ENCODE results near the gene ORM1. TPM values are rescaled to one million over a fixed set of nuclear protein-coding genes. Genes with fewer than 3 reads are reported as not detected.
"Not testable (repeated sequence)": the region's sequence is repeated elsewhere in the genome, so short reads cannot be mapped to it uniquely, and the experiment has no call there.

The ORM1 gene
- total and polyA plus RNA-seq, 2 donors from 2014 or later = 0.73 TPM; not detected in 1

GRCh38 chr9:114319147-114319546 is 3.8 kb upstream of the ORM1 start:
- Histone ChIP-seq H3K4me3 (ENCODE audit: low read length in 3 of 3) (no peak overlapping the region), H3K27me3 (ENCODE audit: control insufficient read depth, insufficient read depth, low read length) (no peaks in the 10 kb centered on the region), H3K36me3 (ENCODE audit: control insufficient read depth in 2 of 3, insufficient read depth in 3 of 3, low read length in 3 of 3) (no peaks in the 10 kb centered on the region), H3K27ac (ENCODE audit: low read depth in 2 of 2, low read length in 2 of 2) (no peak overlapping the region), H3K4me1 (ENCODE audit: control insufficient read depth in 2 of 3, insufficient read depth in 2 of 3, low read depth in 1 of 3, low read length in 3 of 3) (no peaks in the 10 kb centered on the region), H3K9ac (ENCODE audit: low read length in 3 of 3) (no peak overlapping the region), H3K9me3 (ENCODE audit: control insufficient read depth in 2 of 3, insufficient read depth in 1 of 3, low read length in 3 of 3) (no peaks in the 10 kb centered on the region)
- peak in 2 of 5 donors; percentile 3 to 25 for DNase-seq
- FAIRE-seq = no peak
- TF ChIP-seq CTCF (IDR thresholded peaks at IDR 0.05; ENCODE audit: borderline replicate concordance, extremely low read depth, insufficient read depth) = no peak
- intact Hi-C loops (cut with DNase I) = no loop called here

- H3K27me3 ChIP-seq (ENCODE audit: control insufficient read depth, insufficient read depth, low read length); intact Hi-C loops (cut with DNase I): not testable (repeated sequence)
Measured at GRCh38 chr9:114320710-114321109, 2.2 kb upstream of the ORM1 start.

GRCh38 chr9:114321759-114322158 is 1.1 kb upstream of the ORM1 start:
- Histone ChIP-seq H3K9me3 (ENCODE audit: control insufficient read depth in 2 of 3, insufficient read depth in 1 of 3, low read length in 3 of 3) (no peaks in the 10 kb centered on the region), H3K27ac (ENCODE audit: low read depth in 2 of 2, low read length in 2 of 2) (no peak overlapping the region), H3K4me1 (ENCODE audit: control insufficient read depth in 2 of 3, insufficient read depth in 2 of 3, low read depth in 1 of 3, low read length in 3 of 3) (no peaks in the 10 kb centered on the region), H3K36me3 (ENCODE audit: control insufficient read depth in 2 of 3, insufficient read depth in 3 of 3, low read length in 3 of 3) (no peaks in the 10 kb centered on the region), H3K4me3 (ENCODE audit: low read length in 3 of 3) (no peak overlapping the region), H3K27me3 (ENCODE audit: control insufficient read depth, insufficient read depth, low read length) (no peaks in the 10 kb centered on the region), H3K9ac (ENCODE audit: low read length in 3 of 3) (no peak overlapping the region)
- intact Hi-C loops (cut with DNase I) = no loop called here
- FAIRE-seq = no peak
- TF ChIP-seq CTCF (IDR thresholded peaks at IDR 0.05; ENCODE audit: borderline replicate concordance, extremely low read depth, insufficient read depth) = no peak
- peak in 1 of 5 donors; percentile 3 for DNase-seq

More at GRCh38 chr9:114320710-114321109, 2.2 kb upstream of the ORM1 start:
- not testable (repeated sequence) for FAIRE-seq; H3K9me3 ChIP-seq (ENCODE audit: control insufficient read depth in 2 of 3, insufficient read depth in 1 of 3, low read length in 3 of 3); H3K36me3 ChIP-seq (ENCODE audit: control insufficient read depth in 2 of 3, insufficient read depth in 3 of 3, low read length in 3 of 3); H3K4me3 ChIP-seq (ENCODE audit: low read length in 3 of 3); H3K27ac ChIP-seq (ENCODE audit: low read depth in 2 of 2, low read length in 2 of 2); H3K9ac ChIP-seq (ENCODE audit: low read length in 3 of 3); H3K4me1 ChIP-seq (ENCODE audit: control insufficient read depth in 2 of 3, insufficient read depth in 2 of 3, low read depth in 1 of 3, low read length in 3 of 3)
- peak in 1 of 5 donors; percentile 7 for DNase-seq

- intact Hi-C loops (cut with DNase I); H3K27ac ChIP-seq (ENCODE audit: low read depth in 2 of 2, low read length in 2 of 2); H3K4me3 ChIP-seq (ENCODE audit: low read length in 3 of 3); FAIRE-seq; H3K36me3 ChIP-seq (ENCODE audit: control insufficient read depth in 2 of 3, insufficient read depth in 3 of 3, low read length in 3 of 3); H3K9me3 ChIP-seq (ENCODE audit: control insufficient read depth in 2 of 3, insufficient read depth in 1 of 3, low read length in 3 of 3); H3K4me1 ChIP-seq (ENCODE audit: control insufficient read depth in 2 of 3, insufficient read depth in 2 of 3, low read depth in 1 of 3, low read length in 3 of 3); H3K27me3 ChIP-seq (ENCODE audit: control insufficient read depth, insufficient read depth, low read length); H3K9ac ChIP-seq (ENCODE audit: low read length in 3 of 3): not testable (repeated sequence)
- peak in 1 of 5 donors; percentile 12 for DNase-seq
Measured at GRCh38 chr9:114322160-114322818, 609 bp upstream of the ORM1 start.

GRCh38 chr9:114323849-114324248 is 951 bp downstream of the ORM1 start:
- H3K4me1 ChIP-seq (ENCODE audit: control insufficient read depth in 2 of 3, insufficient read depth in 2 of 3, low read depth in 1 of 3, low read length in 3 of 3); H3K27me3 ChIP-seq (ENCODE audit: control insufficient read depth, insufficient read depth, low read length); H3K9me3 ChIP-seq (ENCODE audit: control insufficient read depth in 2 of 3, insufficient read depth in 1 of 3, low read length in 3 of 3); H3K27ac ChIP-seq (ENCODE audit: low read depth in 2 of 2, low read length in 2 of 2); FAIRE-seq; intact Hi-C loops (cut with DNase I); H3K4me3 ChIP-seq (ENCODE audit: low read length in 3 of 3); H3K9ac ChIP-seq (ENCODE audit: low read length in 3 of 3); H3K36me3 ChIP-seq (ENCODE audit: control insufficient read depth in 2 of 3, insufficient read depth in 3 of 3, low read length in 3 of 3): not testable (repeated sequence)
- DNase-seq = peak in 1 of 5 donors; percentile 4
